ENCODE measurements around the gene GNAT1. TPM values are rescaled to one million over a fixed set of nuclear protein-coding genes. Genes with fewer than 3 reads are reported as not detected.
A peak's percentile ranks its signal among the peaks of the same experiment; 100 is the strongest.

Gene GNAT1
- total and polyA plus RNA-seq, 2 of the 13 experiments (the other 11 are each of a cell fraction or from before 2014, with no cell fraction given): 0.15 TPM; not detected in 1

DNA sequence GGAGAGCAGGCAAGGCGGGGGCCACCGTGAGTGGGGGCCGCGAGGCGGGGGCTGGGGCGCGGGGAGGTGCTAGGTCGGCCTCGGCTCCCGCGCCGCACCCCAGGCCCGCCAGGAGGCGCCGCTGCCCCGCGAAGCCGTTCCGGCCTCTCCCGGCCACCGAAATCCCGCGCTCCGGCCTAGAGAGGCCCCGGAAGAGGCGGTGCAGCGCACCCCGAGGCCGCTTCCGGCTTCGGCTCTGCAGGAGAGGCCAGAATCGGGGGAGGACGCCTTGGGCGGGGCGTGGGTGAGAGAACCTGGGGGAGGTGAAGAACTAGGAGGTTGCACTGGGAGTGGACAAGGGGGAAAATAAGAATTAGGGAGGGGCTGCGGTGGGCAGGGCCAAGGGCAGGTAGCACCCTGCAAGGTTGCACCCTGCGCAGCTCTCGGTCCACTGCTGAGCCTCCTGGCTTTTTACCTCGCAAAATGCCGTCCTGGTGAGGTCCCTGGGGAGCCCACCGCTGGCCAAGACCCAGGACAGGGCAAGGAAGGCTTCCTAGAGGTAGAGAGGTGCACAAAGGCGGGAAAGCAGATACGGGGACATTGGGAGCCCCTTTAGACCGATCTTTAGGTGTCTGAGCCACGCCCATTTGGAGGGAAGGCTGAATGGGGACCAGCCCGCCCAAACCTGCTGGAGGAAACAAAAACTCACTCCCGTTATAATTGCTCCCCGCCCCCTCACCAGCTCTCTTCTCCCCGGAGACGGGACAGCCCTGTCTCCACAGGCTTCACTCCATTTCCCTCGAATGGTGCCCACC is 36.2 kb downstream of the GNAT1 start (continued):
- TF ChIP-seq MIER2 (CRISPR knock-in tag; IDR thresholded peaks at IDR 0.05) (0 out of 2 replicates have a peak, but pooled peaks have one; percentile 38), NFKBIZ (CRISPR knock-in tag; IDR thresholded peaks at IDR 0.05) (0 out of 2 replicates have a peak, but pooled peaks have one; percentile 59), YY1 (IDR thresholded peaks at IDR 0.05; ENCODE audit: insufficient read depth, insufficient replicate concordance, low read depth, low read length) (peak; percentile 83), ZSCAN30 (CRISPR knock-in tag; IDR thresholded peaks at IDR 0.05) (0 out of 2 replicates have a peak, but pooled peaks have one; percentile 39), NCOA2 (CRISPR knock-in tag; IDR thresholded peaks at IDR 0.05) (peak; percentile 47; the same call in 1 of the 2 replicates), POLR2AphosphoS5 (IDR thresholded peaks at IDR 0.05; ENCODE audit: low read depth, low read length) (peak; percentile 74), ZNF138 (CRISPR knock-in tag; IDR thresholded peaks at IDR 0.05; ENCODE audit: low read depth) (0 out of 2 replicates have a peak, but pooled peaks have one; percentile 25), ZNF33A (CRISPR knock-in tag; IDR thresholded peaks at IDR 0.05; ENCODE audit: borderline replicate concordance) (no peak), HDAC1 (CRISPR knock-in tag; IDR thresholded peaks at IDR 0.05) (peak; percentile 85), ZNF564 (CRISPR knock-in tag; IDR thresholded peaks at IDR 0.05) (peak; percentile 86), ZNF570 (CRISPR knock-in tag; IDR thresholded peaks at IDR 0.05; ENCODE audit: borderline replicate concordance) (no peak), SP140L (CRISPR knock-in tag; IDR thresholded peaks at IDR 0.05; ENCODE audit: borderline replicate concordance) (peak; percentile 62; the same call in 1 of the 2 replicates), GABPA (IDR thresholded peaks at IDR 0.05; ENCODE audit: low read depth, low read length) (no peak), GABPA (CRISPR knock-in tag; IDR thresholded peaks at IDR 0.05; ENCODE audit: low read depth) (peak; percentile 94)
- TF ChIP-seq, protein P1, sequence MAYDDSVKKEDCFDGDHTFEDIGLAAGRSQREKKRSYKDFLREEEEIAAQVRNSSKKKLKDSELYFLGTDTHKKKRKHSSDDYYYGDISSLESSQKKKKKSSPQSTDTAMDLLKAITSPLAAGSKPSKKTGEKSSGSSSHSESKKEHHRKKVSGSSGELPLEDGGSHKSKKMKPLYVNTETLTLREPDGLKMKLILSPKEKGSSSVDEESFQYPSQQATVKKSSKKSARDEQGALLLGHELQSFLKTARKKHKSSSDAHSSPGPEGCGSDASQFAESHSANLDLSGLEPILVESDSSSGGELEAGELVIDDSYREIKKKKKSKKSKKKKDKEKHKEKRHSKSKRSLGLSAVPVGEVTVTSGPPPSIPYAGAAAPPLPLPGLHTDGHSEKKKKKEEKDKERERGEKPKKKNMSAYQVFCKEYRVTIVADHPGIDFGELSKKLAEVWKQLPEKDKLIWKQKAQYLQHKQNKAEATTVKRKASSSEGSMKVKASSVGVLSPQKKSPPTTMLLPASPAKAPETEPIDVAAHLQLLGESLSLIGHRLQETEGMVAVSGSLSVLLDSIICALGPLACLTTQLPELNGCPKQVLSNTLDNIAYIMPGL (CRISPR knock-in tag; IDR thresholded peaks at IDR 0.05; ENCODE audit: borderline replicate concordance in 1 of 2, low read depth in 1 of 2): peak; percentile 88 to 92
- TF ChIP-seq, protein P2, sequence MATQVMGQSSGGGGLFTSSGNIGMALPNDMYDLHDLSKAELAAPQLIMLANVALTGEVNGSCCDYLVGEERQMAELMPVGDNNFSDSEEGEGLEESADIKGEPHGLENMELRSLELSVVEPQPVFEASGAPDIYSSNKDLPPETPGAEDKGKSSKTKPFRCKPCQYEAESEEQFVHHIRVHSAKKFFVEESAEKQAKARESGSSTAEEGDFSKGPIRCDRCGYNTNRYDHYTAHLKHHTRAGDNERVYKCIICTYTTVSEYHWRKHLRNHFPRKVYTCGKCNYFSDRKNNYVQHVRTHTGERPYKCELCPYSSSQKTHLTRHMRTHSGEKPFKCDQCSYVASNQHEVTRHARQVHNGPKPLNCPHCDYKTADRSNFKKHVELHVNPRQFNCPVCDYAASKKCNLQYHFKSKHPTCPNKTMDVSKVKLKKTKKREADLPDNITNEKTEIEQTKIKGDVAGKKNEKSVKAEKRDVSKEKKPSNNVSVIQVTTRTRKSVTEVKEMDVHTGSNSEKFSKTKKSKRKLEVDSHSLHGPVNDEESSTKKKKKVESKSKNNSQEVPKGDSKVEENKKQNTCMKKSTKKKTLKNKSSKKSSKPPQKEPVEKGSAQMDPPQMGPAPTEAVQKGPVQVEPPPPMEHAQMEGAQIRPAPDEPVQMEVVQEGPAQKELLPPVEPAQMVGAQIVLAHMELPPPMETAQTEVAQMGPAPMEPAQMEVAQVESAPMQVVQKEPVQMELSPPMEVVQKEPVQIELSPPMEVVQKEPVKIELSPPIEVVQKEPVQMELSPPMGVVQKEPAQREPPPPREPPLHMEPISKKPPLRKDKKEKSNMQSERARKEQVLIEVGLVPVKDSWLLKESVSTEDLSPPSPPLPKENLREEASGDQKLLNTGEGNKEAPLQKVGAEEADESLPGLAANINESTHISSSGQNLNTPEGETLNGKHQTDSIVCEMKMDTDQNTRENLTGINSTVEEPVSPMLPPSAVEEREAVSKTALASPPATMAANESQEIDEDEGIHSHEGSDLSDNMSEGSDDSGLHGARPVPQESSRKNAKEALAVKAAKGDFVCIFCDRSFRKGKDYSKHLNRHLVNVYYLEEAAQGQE (IDR thresholded peaks at IDR 0.05; ENCODE audit: borderline replicate concordance in 1 of 2, low read depth in 1 of 2, low read length in 2 of 2): no peak
- TF ChIP-seq, protein P3, sequence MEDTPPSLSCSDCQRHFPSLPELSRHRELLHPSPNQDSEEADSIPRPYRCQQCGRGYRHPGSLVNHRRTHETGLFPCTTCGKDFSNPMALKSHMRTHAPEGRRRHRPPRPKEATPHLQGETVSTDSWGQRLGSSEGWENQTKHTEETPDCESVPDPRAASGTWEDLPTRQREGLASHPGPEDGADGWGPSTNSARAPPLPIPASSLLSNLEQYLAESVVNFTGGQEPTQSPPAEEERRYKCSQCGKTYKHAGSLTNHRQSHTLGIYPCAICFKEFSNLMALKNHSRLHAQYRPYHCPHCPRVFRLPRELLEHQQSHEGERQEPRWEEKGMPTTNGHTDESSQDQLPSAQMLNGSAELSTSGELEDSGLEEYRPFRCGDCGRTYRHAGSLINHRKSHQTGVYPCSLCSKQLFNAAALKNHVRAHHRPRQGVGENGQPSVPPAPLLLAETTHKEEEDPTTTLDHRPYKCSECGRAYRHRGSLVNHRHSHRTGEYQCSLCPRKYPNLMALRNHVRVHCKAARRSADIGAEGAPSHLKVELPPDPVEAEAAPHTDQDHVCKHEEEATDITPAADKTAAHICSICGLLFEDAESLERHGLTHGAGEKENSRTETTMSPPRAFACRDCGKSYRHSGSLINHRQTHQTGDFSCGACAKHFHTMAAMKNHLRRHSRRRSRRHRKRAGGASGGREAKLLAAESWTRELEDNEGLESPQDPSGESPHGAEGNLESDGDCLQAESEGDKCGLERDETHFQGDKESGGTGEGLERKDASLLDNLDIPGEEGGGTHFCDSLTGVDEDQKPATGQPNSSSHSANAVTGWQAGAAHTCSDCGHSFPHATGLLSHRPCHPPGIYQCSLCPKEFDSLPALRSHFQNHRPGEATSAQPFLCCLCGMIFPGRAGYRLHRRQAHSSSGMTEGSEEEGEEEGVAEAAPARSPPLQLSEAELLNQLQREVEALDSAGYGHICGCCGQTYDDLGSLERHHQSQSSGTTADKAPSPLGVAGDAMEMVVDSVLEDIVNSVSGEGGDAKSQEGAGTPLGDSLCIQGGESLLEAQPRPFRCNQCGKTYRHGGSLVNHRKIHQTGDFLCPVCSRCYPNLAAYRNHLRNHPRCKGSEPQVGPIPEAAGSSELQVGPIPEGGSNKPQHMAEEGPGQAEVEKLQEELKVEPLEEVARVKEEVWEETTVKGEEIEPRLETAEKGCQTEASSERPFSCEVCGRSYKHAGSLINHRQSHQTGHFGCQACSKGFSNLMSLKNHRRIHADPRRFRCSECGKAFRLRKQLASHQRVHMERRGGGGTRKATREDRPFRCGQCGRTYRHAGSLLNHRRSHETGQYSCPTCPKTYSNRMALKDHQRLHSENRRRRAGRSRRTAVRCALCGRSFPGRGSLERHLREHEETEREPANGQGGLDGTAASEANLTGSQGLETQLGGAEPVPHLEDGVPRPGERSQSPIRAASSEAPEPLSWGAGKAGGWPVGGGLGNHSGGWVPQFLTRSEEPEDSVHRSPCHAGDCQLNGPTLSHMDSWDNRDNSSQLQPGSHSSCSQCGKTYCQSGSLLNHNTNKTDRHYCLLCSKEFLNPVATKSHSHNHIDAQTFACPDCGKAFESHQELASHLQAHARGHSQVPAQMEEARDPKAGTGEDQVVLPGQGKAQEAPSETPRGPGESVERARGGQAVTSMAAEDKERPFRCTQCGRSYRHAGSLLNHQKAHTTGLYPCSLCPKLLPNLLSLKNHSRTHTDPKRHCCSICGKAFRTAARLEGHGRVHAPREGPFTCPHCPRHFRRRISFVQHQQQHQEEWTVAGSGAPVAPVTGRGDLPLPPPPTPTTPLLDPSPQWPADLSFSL (CRISPR knock-in tag; IDR thresholded peaks at IDR 0.05): no peak

Measured in HepG2 (cell line).